Endothelial cell of umbilical vein (primary cell): ENCODE results near the gene AUTS2. TPM values are rescaled to one million over a fixed set of nuclear protein-coding genes. Genes with fewer than 3 reads are reported as not detected.

Experiments used
- BruUV-seq: library from RNA; stranded (reverse); fragments of 400-500 nt; replicated peaks from 2 replicates; lab custom pipeline; 2021; lab: Mats Ljungman, UMichigan
- CTCF ChIA-PET: fragments of 300-600, 350-600 bp; sonication (Branson Sonifier 250); formaldehyde crosslinking; loops from one replicate; lab custom pipeline; 2021; ENCODE audit warnings: antibody characterized with exemption, inconsistent platforms; lab: Charles Lee
- POLR2A ChIA-PET: fragments of 300-600, 350-600 bp; sonication (Branson Sonifier 250); formaldehyde crosslinking; loops from one replicate; lab custom pipeline; 2021; ENCODE audit warnings: antibody characterized with exemption, inconsistent platforms; lab: Charles Lee
- DNase-seq: peaks from one replicate; pipeline ENCODE4 v3.0.0-alpha.2; 2011; ENCODE audit warnings: low read depth, low spot score
- FAIRE-seq: peaks from 2 replicates; lab custom pipeline; 2011; peaks lifted over from hg19 to GRCh38; lab: Jason Lieb, UNC
- H2AFZ ChIP-seq: 2 replicates; pipeline ENCODE4 v1.6.0; 2012; ENCODE audit warnings: low read depth, low read length, control low read depth, inconsistent platforms
- H3K27ac ChIP-seq: 2 replicates; pipeline ENCODE4 v1.5.1; 2011; ENCODE audit warnings: low read depth, mild to moderate bottlenecking, control low read depth, low read length, moderate library complexity; ENCODE audit not compliant: insufficient read depth
- H3K27me3 ChIP-seq, 2 experiments: 2 replicates each; pipeline versions ENCODE4 v1.6.0 to v1.6.1; 2011; ENCODE audit warnings: low read length in 2 of 2, mixed read lengths in 1 of 2; ENCODE audit not compliant: control insufficient read depth in 2 of 2, insufficient read depth in 2 of 2
- H3K36me3 ChIP-seq, 2 experiments: 2 replicates in 1 of 2; 3 replicates in 1 of 2; pipeline ENCODE4 v1.5.1; 2011; ENCODE audit warnings: low read length in 2 of 2, mild to moderate bottlenecking in 1 of 2, moderate library complexity in 1 of 2; ENCODE audit not compliant: control insufficient read depth in 2 of 2, insufficient read depth in 2 of 2; ENCODE audit errors: extremely low read depth in 1 of 2
- H3K4me1 ChIP-seq: 3 replicates; pipeline ENCODE4 v1.5.1; 2011; ENCODE audit warnings: mild to moderate bottlenecking, low read length; ENCODE audit not compliant: control insufficient read depth, insufficient read depth; ENCODE audit errors: extremely low read depth
- H3K4me2 ChIP-seq: 2 replicates; pipeline ENCODE4 v1.6.1; 2011; ENCODE audit warnings: low read length, control low read depth, mixed read lengths; ENCODE audit not compliant: insufficient read depth
- H3K4me3 ChIP-seq, 3 experiments: fragments of 200-600 bp in 1 of 3; sonication (generic), shearing (Covaris generic) in 1 of 3; replicated peaks in 1 of 3; 2 replicates each; pipeline ENCODE4 v1.5.1; 2011 to 2016; ENCODE audit warnings: control low read depth in 3 of 3, low read length in 3 of 3, mild to moderate bottlenecking in 2 of 3, inconsistent platforms in 1 of 3, low read depth in 1 of 3, moderate library complexity in 1 of 3; ENCODE audit not compliant: insufficient read depth in 1 of 3
- H3K79me2 ChIP-seq: 2 replicates; pipeline ENCODE4 v1.6.0; 2012; ENCODE audit warnings: low read length, inconsistent platforms; ENCODE audit not compliant: control insufficient read depth, insufficient read depth
- H3K9ac ChIP-seq: replicated peaks from 2 replicates; pipeline ENCODE3; 2011; ENCODE audit warnings: low read length, control low read depth; ENCODE audit not compliant: insufficient read depth; ENCODE audit errors: extremely low read depth
- H3K9me1 ChIP-seq: replicated peaks from 3 replicates; pipeline ENCODE4 v1.6.0; 2011; ENCODE audit warnings: mild to moderate bottlenecking, low read length; ENCODE audit not compliant: control insufficient read depth, insufficient read depth; ENCODE audit errors: extremely low read depth
- H3K9me3 ChIP-seq: replicated peaks from 2 replicates; pipeline ENCODE4 v1.5.1; 2012; ENCODE audit warnings: low read length, inconsistent platforms; ENCODE audit not compliant: control insufficient read depth, insufficient read depth
- H4K20me1 ChIP-seq: replicated peaks from 2 replicates; pipeline ENCODE3; 2011; ENCODE audit warnings: mild to moderate bottlenecking, low read length; ENCODE audit not compliant: control insufficient read depth, insufficient read depth; ENCODE audit errors: extremely low read depth
- CTCF ChIP-seq, 2 donors: IDR thresholded peaks; 1 replicate in 1 of 2; 2 replicates in 1 of 2; pipeline ENCODE4 v1.5.1; 2011; ENCODE audit warnings: low read length in 2 of 2, mild to moderate bottlenecking in 2 of 2, moderate library complexity in 2 of 2, control low read depth in 1 of 2, inconsistent platforms in 1 of 2, low read depth in 1 of 2; ENCODE audit not compliant: insufficient read depth in 1 of 2; ENCODE audit errors: extremely low read depth in 1 of 2
- EZH2 ChIP-seq: IDR thresholded peaks from 2 replicates; pipeline ENCODE4 v1.6.1; 2012; ENCODE audit warnings: borderline replicate concordance, low read depth, mild to moderate bottlenecking, moderate library complexity, low read length, inconsistent platforms; ENCODE audit not compliant: severe bottlenecking
- FOS ChIP-seq: IDR thresholded peaks from 2 replicates; pipeline ENCODE4 v1.6.1; 2011; ENCODE audit warnings: mild to moderate bottlenecking, low read length, moderate library complexity, borderline replicate concordance; ENCODE audit not compliant: insufficient read depth
- GATA2 ChIP-seq: IDR thresholded peaks from 2 replicates; pipeline ENCODE4 v1.7.0; 2011; ENCODE audit warnings: low read depth, mild to moderate bottlenecking, moderate library complexity, mixed read lengths, low read length; ENCODE audit not compliant: insufficient read length, insufficient read depth
- JUN ChIP-seq: IDR thresholded peaks from 2 replicates; pipeline ENCODE4 v1.6.1; 2011; ENCODE audit warnings: borderline replicate concordance, low read depth; ENCODE audit not compliant: insufficient read length, insufficient read depth
- MAX ChIP-seq: IDR thresholded peaks from 2 replicates; pipeline ENCODE4 v1.6.1; 2011; ENCODE audit not compliant: insufficient read depth, insufficient read length
- MYC ChIP-seq: IDR thresholded peaks from one replicate; pipeline ENCODE4 v1.6.1; 2011; ENCODE audit warnings: mild to moderate bottlenecking, low read depth, low read length
- POLR2A ChIP-seq: IDR thresholded peaks from 2 replicates; pipeline ENCODE4 v1.6.1; 2012; ENCODE audit warnings: low read depth, mild to moderate bottlenecking, control low read depth, low read length
- POLR2AphosphoS5 ChIP-seq: IDR thresholded peaks from 2 replicates; pipeline ENCODE4 v1.6.1; 2012; ENCODE audit warnings: low read depth, mild to moderate bottlenecking, control low read depth, low read length, moderate library complexity; ENCODE audit not compliant: insufficient read depth
- dilution Hi-C: fragments of 300-500 bp; cut with MboI; formaldehyde crosslinking; loops from one replicate; pipeline ENCODE4 v1.15.0; 2019; ENCODE audit warnings: low sequenced_read_pairs; ENCODE audit not compliant: extremely low pct_ligation_motif_present
- intact Hi-C: fragments of 100-400 bp; cut with micrococcal nuclease; formaldehyde crosslinking; loops from one replicate; pipeline ENCODE4 v1.10.0; 2022
- polyA plus RNA-seq, 4 experiments: library from polyadenylated mRNA; depleted of rRNA in 3 of 4; stranded (reverse) in 3 of 4; unstranded in 1 of 4; fragments of >200 nt; gene quantifications; 2 replicates each; pipeline versions ENCODE4 v1.2.1 to v1.2.3, GENCODE V29; 2011 to 2012; ENCODE audit warnings: missing spikeins in 1 of 4
- total RNA-seq: library from RNA; stranded (reverse); gene quantifications from 2 replicates; pipeline ENCODE4 v1.2.3, GENCODE V29; 2021

Gene AUTS2
- total and polyA plus RNA-seq, 2 donors (not counting 3 experiments of a cell fraction or from before 2014, with no cell fraction given): 0.59 to 8.0 TPM

GRCh38 chr7:70303309-70303708 is 705.0 kb downstream of the AUTS2 start:
- H2AFZ ChIP-seq: no peak overlapping the region
- intact Hi-C loops: no loop called here
- DNase-seq (no peak), FAIRE-seq (no peak)
- H3K4me3 ChIP-seq: no peak overlapping the region
- no TSS peak for BruUV-seq
- H3K9ac ChIP-seq: no peak overlapping the region
- H3K9me3 ChIP-seq: peaks cover 2% of the 10 kb centered on the region
- no peaks in the 10 kb centered on the region for H3K27me3 ChIP-seq
- H3K4me2 ChIP-seq: no peak overlapping the region
- ChIA-PET CTCF (no interaction called here), POLR2A (no interaction called here)
- H3K79me2 ChIP-seq: no peaks in the 10 kb centered on the region
- dilution Hi-C loops: no loop called here
- no peaks in the 10 kb centered on the region for H3K4me1 ChIP-seq
- H4K20me1 ChIP-seq: no peaks in the 10 kb centered on the region
- H3K36me3 ChIP-seq: no peaks in the 10 kb centered on the region
- H3K9me1 ChIP-seq: no peaks in the 10 kb centered on the region
- TF ChIP-seq FOS (no peak), MAX (no peak), MYC (no peak), JUN (no peak), GATA2 (no peak)
- no peak overlapping the region for H3K27ac ChIP-seq

DNA sequence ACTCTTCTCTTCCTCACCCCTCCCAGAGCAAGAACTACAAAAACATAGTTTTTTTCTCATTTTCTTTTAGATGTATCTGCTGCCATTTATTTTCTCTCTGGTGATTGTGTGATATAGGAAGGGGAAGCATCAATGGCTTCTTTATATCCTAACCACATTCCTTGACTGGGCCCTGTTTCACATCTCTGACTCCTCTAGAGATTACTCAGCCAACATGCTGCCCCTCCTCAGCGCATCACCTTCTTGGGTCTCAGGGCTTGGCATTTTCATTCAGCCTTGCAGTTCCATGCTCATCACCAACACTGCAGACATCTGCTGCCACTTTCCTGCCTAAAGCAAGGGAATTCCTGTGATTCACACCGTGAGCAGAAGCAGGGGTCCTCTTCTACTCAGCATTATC is 705.5 kb downstream of the AUTS2 start:
- no peaks in the 10 kb centered on the region for H3K9me1 ChIP-seq
- no peaks in the 10 kb centered on the region for H3K79me2 ChIP-seq
- intact Hi-C loops: no loop called here
- no peak overlapping the region for H2AFZ ChIP-seq
- BruUV-seq: no TSS peak
- H3K9me3 ChIP-seq: peaks cover 2% of the 10 kb centered on the region
- no peaks in the 10 kb centered on the region for H4K20me1 ChIP-seq
- FAIRE-seq (no peak), DNase-seq (no peak)
- no peaks in the 10 kb centered on the region for H3K27me3 ChIP-seq
- no peak overlapping the region for H3K27ac ChIP-seq
- H3K4me1 ChIP-seq: no peaks in the 10 kb centered on the region
- POLR2A ChIA-PET: no interaction called here
- no peak for TF ChIP-seq GATA2
- TF ChIP-seq MAX: no peak
- no peak for TF ChIP-seq MYC
- no peak for TF ChIP-seq POLR2A
- no peak for TF ChIP-seq FOS
- no peak for TF ChIP-seq EZH2
- TF ChIP-seq JUN: no peak
- no peak for TF ChIP-seq POLR2AphosphoS5
- no peak for TF ChIP-seq CTCF (IDR thresholded peaks at IDR 0.05; ENCODE audit: extremely low read depth in 1 of 2, insufficient read depth in 1 of 2, low read depth in 1 of 2, low read length in 2 of 2)
- CTCF ChIA-PET: no interaction called here
- no peaks in the 10 kb centered on the region for H3K36me3 ChIP-seq
- dilution Hi-C loops: no loop called here
- no peak overlapping the region for H3K9ac ChIP-seq
- H3K4me3 ChIP-seq: no peak overlapping the region
- no peak overlapping the region for H3K4me2 ChIP-seq
